ENCODE data around the gene MRNIP. TPM values are rescaled to one million over a fixed set of nuclear protein-coding genes. Genes with fewer than 3 reads are reported as not detected.
"Not testable (repeated sequence)": the region's sequence is repeated elsewhere in the genome, so short reads cannot be mapped to it uniquely, and the experiment has no call there.

MRNIP gene
- total RNA-seq, 1 experiment from 2014 or later: 31.1 TPM

- Histone ChIP-seq H4K8ac (replicated peaks; ENCODE audit: insufficient read length, low read depth, low read length) (no peak overlapping the region), H3K23me2 (ENCODE audit: insufficient read length, low read depth, low read length, poor library complexity, severe bottlenecking) (no peaks in the 10 kb centered on the region), H2AK5ac (ENCODE audit: insufficient read length, low read length) (no peak overlapping the region), H3K79me2 (ENCODE audit: insufficient read depth, low read length) (no peaks in the 10 kb centered on the region), H3K23ac (ENCODE audit: insufficient read length, low read depth, low read length) (no peak overlapping the region), H3K27me3 (ENCODE audit: insufficient read depth, low read length) (no peaks in the 10 kb centered on the region), H3K27ac (ENCODE audit: insufficient read length, low read depth, low read length) (no peak overlapping the region), H3K4me1 (ENCODE audit: insufficient read depth, low read length) (no peaks in the 10 kb centered on the region), H2AFZ (ENCODE audit: low read length) (no peak overlapping the region), H3K4ac (ENCODE audit: low read depth, low read length) (no peak overlapping the region), H3K4me2 (ENCODE audit: insufficient read depth, insufficient read length, low read length) (no peak overlapping the region), H2BK5ac (ENCODE audit: insufficient read length, low read length) (no peak overlapping the region), H3T11ph (ENCODE audit: low read length) (no peak overlapping the region), H4K5ac (ENCODE audit: insufficient read length, low read depth, low read length) (no peak overlapping the region), H2BK20ac (ENCODE audit: low read depth, low read length, poor library complexity, severe bottlenecking) (no peak overlapping the region), H3K14ac (ENCODE audit: insufficient read depth, low read length) (no peak overlapping the region; the same call in 1 of the 2 replicates), H3K18ac (ENCODE audit: insufficient read length, low read depth, low read length) (no peak overlapping the region), H3K56ac (ENCODE audit: insufficient read length, low read depth, low read length) (no peak overlapping the region), H3K9ac (ENCODE audit: extremely low read depth, insufficient read length, low read length) (no peak overlapping the region), H4K91ac (ENCODE audit: insufficient read length, low read depth, low read length) (no peak overlapping the region), H3K79me1 (ENCODE audit: insufficient read depth, low read depth, low read length, poor library complexity, severe bottlenecking) (no peaks in the 10 kb centered on the region), H2BK15ac (ENCODE audit: low read depth, low read length) (no peak overlapping the region), H3K9me3 (ENCODE audit: control insufficient read depth, low read depth, low read length) (no peaks in the 10 kb centered on the region), H2BK12ac (ENCODE audit: insufficient read length, low read depth, low read length) (no peak overlapping the region), H2BK120ac (ENCODE audit: low read depth, low read length, poor library complexity, severe bottlenecking) (no peak overlapping the region), H4K20me1 (ENCODE audit: control insufficient read depth, insufficient read depth, insufficient read length) (no peaks in the 10 kb centered on the region)
- no peaks in the 10 kb centered on the region for H3K4me1 Mint-ChIP-seq
- H3K36me3 Mint-ChIP-seq (ENCODE audit: insufficient read depth in 1 of 3, low read depth in 3 of 3): peaks cover 54 to 92% (median 84%) of the 10 kb centered on the region in 3 experiments
- H3K4me3 Mint-ChIP-seq: no peak overlapping the region
- no peak for DNase-seq
- WGBS (ENCODE audit: extremely low coverage, insufficient read length, low lambda C conversion rate): no CpG with 5 or more reads among the region's 19 CpGs
- H3K27ac Mint-ChIP-seq: peak overlapping the region in 2 of 3 experiments; percentile 4 to 49; a peak in 3 of 7 replicates
- no peak for TF ChIP-seq CTCF (conservative IDR thresholded peaks at IDR 0.05)
- no peaks in the 10 kb centered on the region; the same call in 1 of the 2 replicates for H3K27me3 Mint-ChIP-seq (ENCODE audit: low read depth)
- peaks cover 5 to 14% of the 10 kb centered on the region in 2 experiments; a peak in 3 of 5 replicates for H3K9me3 Mint-ChIP-seq
Observed at GRCh38 chr5:179836225-179837019, 22.2 kb downstream of the MRNIP start.

GRCh38 chr5:179834871-179835270 lies 23.7 kb downstream of the MRNIP start:
- H3K79me2 ChIP-seq (ENCODE audit: insufficient read depth, low read length); H3K27me3 Mint-ChIP-seq (ENCODE audit: low read depth); H3K4me2 ChIP-seq (ENCODE audit: insufficient read depth, insufficient read length, low read length); H3K27me3 ChIP-seq (ENCODE audit: insufficient read depth, low read length); H3K4me3 Mint-ChIP-seq; H3K27ac Mint-ChIP-seq; H3K14ac ChIP-seq (ENCODE audit: insufficient read depth, low read length); H3K27ac ChIP-seq (ENCODE audit: insufficient read length, low read depth, low read length); H2AK5ac ChIP-seq (ENCODE audit: insufficient read length, low read length); H2BK15ac ChIP-seq (ENCODE audit: low read depth, low read length); H4K5ac ChIP-seq (ENCODE audit: insufficient read length, low read depth, low read length); H2BK5ac ChIP-seq (ENCODE audit: insufficient read length, low read length); H3K9ac ChIP-seq (ENCODE audit: extremely low read depth, insufficient read length, low read length); H3K79me1 ChIP-seq (ENCODE audit: insufficient read depth, low read depth, low read length, poor library complexity, severe bottlenecking); H2BK120ac ChIP-seq (ENCODE audit: low read depth, low read length, poor library complexity, severe bottlenecking); H4K8ac ChIP-seq (replicated peaks; ENCODE audit: insufficient read length, low read depth, low read length); H2BK20ac ChIP-seq (ENCODE audit: low read depth, low read length, poor library complexity, severe bottlenecking); H3K9me3 ChIP-seq (ENCODE audit: control insufficient read depth, low read depth, low read length); H3K56ac ChIP-seq (ENCODE audit: insufficient read length, low read depth, low read length); H3K4ac ChIP-seq (ENCODE audit: low read depth, low read length); H2BK12ac ChIP-seq (ENCODE audit: insufficient read length, low read depth, low read length); H2AFZ ChIP-seq (ENCODE audit: low read length); H4K91ac ChIP-seq (ENCODE audit: insufficient read length, low read depth, low read length); H3K23ac ChIP-seq (ENCODE audit: insufficient read length, low read depth, low read length); H3K4me1 Mint-ChIP-seq; H4K20me1 ChIP-seq (ENCODE audit: control insufficient read depth, insufficient read depth, insufficient read length); H3K4me1 ChIP-seq (ENCODE audit: insufficient read depth, low read length); DNase-seq; H3T11ph ChIP-seq (ENCODE audit: low read length); H3K23me2 ChIP-seq (ENCODE audit: insufficient read length, low read depth, low read length, poor library complexity, severe bottlenecking); H3K18ac ChIP-seq (ENCODE audit: insufficient read length, low read depth, low read length): not testable (repeated sequence)
- Mint-ChIP-seq H3K36me3 (ENCODE audit: insufficient read depth in 1 of 3, low read depth in 3 of 3) (peaks cover 59 to 93% (median 84%) of the 10 kb centered on the region in 3 experiments), H3K9me3 (peaks cover 5 to 14% of the 10 kb centered on the region in 2 experiments; a peak in 4 of 5 replicates)
- no CpG with 5 or more reads among the region's 28 CpGs for WGBS (ENCODE audit: extremely low coverage, insufficient read length, low lambda C conversion rate)

Measured in H9 (cell line).